Spleen (tissue), 11 donors: ENCODE data around the gene MYO3B. TPM values are rescaled to one million over a fixed set of nuclear protein-coding genes. Genes with fewer than 3 reads are reported as not detected.
"Not testable (repeated sequence)": the region's sequence is repeated elsewhere in the genome, so short reads cannot be mapped to it uniquely, and the experiment has no call there.

Experiments
- DNase-seq: peaks from one replicate; pipeline ENCODE4 v3.0.0-alpha.2; 2020
- H3K27ac ChIP-seq, 8 donors: fragments of 200-600 bp; sonication (generic) in 7 of 8; 1 replicate in 4 of 8; 2 replicates in 4 of 8; pipeline versions ENCODE4 v1.5.0 to v1.8.0; 2016 to 2021; ENCODE audit warnings: inconsistent platforms in 4 of 8, mild to moderate bottlenecking in 4 of 8, moderate library complexity in 1 of 8
- H3K27me3 ChIP-seq, 7 donors: fragments of 200-600 bp; sonication (generic) in 6 of 7; replicated peaks in 1 of 7; 1 replicate in 4 of 7; 2 replicates in 3 of 7; pipeline versions ENCODE4 v1.5.0 to v1.8.0; 2016 to 2021; ENCODE audit warnings: inconsistent platforms in 3 of 7, mild to moderate bottlenecking in 1 of 7
- H3K36me3 ChIP-seq, 6 donors: fragments of 200-600 bp; sonication (generic) in 5 of 6; 1 replicate in 4 of 6; 2 replicates in 2 of 6; pipeline versions ENCODE4 v1.5.0 to v1.8.0; 2016 to 2021; ENCODE audit warnings: inconsistent platforms in 2 of 6
- H3K4me1 ChIP-seq, 6 donors: fragments of 200-600 bp; sonication (generic) in 5 of 6; 1 replicate in 3 of 6; 2 replicates in 3 of 6; pipeline versions ENCODE4 v1.5.0 to v1.8.0; 2016 to 2021; ENCODE audit warnings: inconsistent platforms in 3 of 6
- H3K4me3 ChIP-seq, 8 donors: fragments of 200-600 bp; sonication (generic) in 7 of 8; 1 replicate in 4 of 8; 2 replicates in 4 of 8; pipeline versions ENCODE4 v1.5.0 to v1.8.0; 2016 to 2021; ENCODE audit warnings: inconsistent platforms in 4 of 8, mild to moderate bottlenecking in 4 of 8, moderate library complexity in 2 of 8
- H3K9me3 ChIP-seq, 8 donors: fragments of 200-600 bp; sonication (generic) in 7 of 8; 1 replicate in 4 of 8; 2 replicates in 4 of 8; pipeline versions ENCODE4 v1.5.0 to v1.8.0; 2016 to 2021; ENCODE audit warnings: inconsistent platforms in 4 of 8
- CTCF ChIP-seq, 11 experiments: fragments of 200-600 bp in 7 of 11; fragments of 450-650 bp in 4 of 11; sonication (generic) in 4 of 11; IDR thresholded peaks in 8 of 11; conservative IDR thresholded peaks in 3 of 11; 1 replicate in 7 of 11; 2 replicates in 4 of 11; pipeline versions ENCODE4 v1.4.0 to v1.8.0; 2016 to 2021; ENCODE audit warnings: antibody characterized with exemption in 11 of 11, inconsistent platforms in 4 of 11, mild to moderate bottlenecking in 1 of 11
- POLR2A ChIP-seq, 3 donors: fragments of 450-650 bp; IDR thresholded peaks; one replicate each; pipeline ENCODE4 v1.5.1; 2017; ENCODE audit warnings: antibody characterized with exemption in 3 of 3, mild to moderate bottlenecking in 1 of 3
- POLR2AphosphoS5 ChIP-seq, 3 donors: sonication (generic); formaldehyde crosslinking; IDR thresholded peaks; one replicate each; pipeline ENCODE4 v1.5.1; 2017; ENCODE audit warnings: antibody characterized with exemption in 3 of 3
- WGBS, 5 donors: extraction: QIAGEN DNeasy Blood & Tissue Kit in 3 of 5; methylation state at CpG; one replicate each; pipeline versions ENCODE4 v1.1.5 to v1.1.7; 2013 to 2018; 5-methylcytosine and 5-hydroxymethylcytosine counted together
- intact Hi-C: fragments of 100-400 bp; cut with DNase I; formaldehyde crosslinking; loops from one replicate; pipeline ENCODE4 v1.15.0; 2023; ENCODE audit warnings: low total_unique reads
- polyA plus RNA-seq, 3 donors: library from polyadenylated mRNA; stranded (reverse); fragments of 200-250 nt; gene quantifications; one replicate each; pipeline ENCODE4 v1.2.1, GENCODE V29; 2013
- total RNA-seq, 7 donors: library from RNA; depleted of rRNA in 3 of 7; stranded (reverse); fragments of >200 nt in 3 of 7; fragmentation: NEBNext Ultra II Directional in 4 of 7; extraction: Animal tissue kit (Norgen Biotek cat#: 25700) in 4 of 7; gene quantifications; one replicate each; pipeline versions ENCODE4 v1.1.0 to v1.2.1, GENCODE V29; 2016 to 2021
- donor health status: healthy with polysubstance abuse.
- donor health status: DM: no; HTN: no; CAD: no; lungs with moderate emphysema.
- donor health status: DM: no; HTN: no; CAD: no.
- donor health status: Bipolar disorder and iron deficiency.
- donor health status: healthy.
- donor health status: DM: no; HTN: no; CAD: no.
- donor health status: DM: yes; HTN: yes; CAD: no.

Gene MYO3B
- total and polyA plus RNA-seq, 10 donors = 0.03 to 2.0 (median 0.58) TPM; not detected in 4

DNA sequence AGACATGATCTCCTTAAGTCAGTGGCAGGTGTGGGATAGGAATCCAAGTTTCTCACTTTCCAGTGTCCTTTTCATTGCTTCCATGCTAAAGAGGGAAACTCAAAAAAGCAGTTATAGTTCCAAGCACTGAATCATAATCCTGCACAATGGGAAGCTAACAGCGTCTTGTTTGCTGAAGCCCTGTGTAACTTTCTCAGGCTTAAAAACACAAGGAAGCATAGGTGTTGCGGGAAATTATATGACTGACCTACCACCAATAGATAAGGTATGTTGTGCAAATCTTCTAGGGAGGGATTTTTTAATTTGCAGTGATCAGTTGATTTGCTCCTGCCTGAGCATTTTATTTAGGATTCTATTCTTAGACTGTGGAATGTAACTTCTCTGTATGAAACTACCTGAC lies 250.9 kb downstream of the MYO3B start:
- no peak overlapping the region for H3K4me3 ChIP-seq
- 71 to 97% (median 92%) methylated on average over 2 of the region's 2 CpGs for WGBS, 5 donors

GRCh38 chr2:170432823-170433222 lies 254.9 kb downstream of the MYO3B start:
- 92 to 99% (median 95%) methylated on average over 4 of the region's 4 CpGs for WGBS, 5 donors
- H3K4me1 ChIP-seq = no peaks in the 10 kb centered on the region
- no peaks in the 10 kb centered on the region for H3K27me3 ChIP-seq
- DNase-seq = no peak
- no peaks in the 10 kb centered on the region for H3K36me3 ChIP-seq
- intact Hi-C loops = no loop called here
- no peaks in the 10 kb centered on the region for H3K9me3 ChIP-seq
- H3K27ac ChIP-seq = no peak overlapping the region
- H3K4me3 ChIP-seq = no peak overlapping the region
- TF ChIP-seq CTCF (IDR thresholded peaks at IDR 0.05 in 8 of 11, conservative IDR thresholded peaks at IDR 0.05 in 3 of 11) (no peak), POLR2AphosphoS5 (IDR thresholded peaks at IDR 0.05) (no peak), POLR2A (IDR thresholded peaks at IDR 0.05) (no peak)

More for the DNA sequence above, 250.9 kb downstream of the MYO3B start:
- Histone ChIP-seq H3K9me3 (no peaks in the 10 kb centered on the region), H3K36me3 (no peaks in the 10 kb centered on the region), H3K27me3 (no peaks in the 10 kb centered on the region), H3K4me1 (no peaks in the 10 kb centered on the region), H3K27ac (no peak overlapping the region)
- no peak for DNase-seq
- TF ChIP-seq POLR2AphosphoS5 (IDR thresholded peaks at IDR 0.05) (no peak), CTCF (IDR thresholded peaks at IDR 0.05 in 8 of 11, conservative IDR thresholded peaks at IDR 0.05 in 3 of 11) (no peak), POLR2A (IDR thresholded peaks at IDR 0.05) (no peak)
- intact Hi-C loops = no loop called here

DNA sequence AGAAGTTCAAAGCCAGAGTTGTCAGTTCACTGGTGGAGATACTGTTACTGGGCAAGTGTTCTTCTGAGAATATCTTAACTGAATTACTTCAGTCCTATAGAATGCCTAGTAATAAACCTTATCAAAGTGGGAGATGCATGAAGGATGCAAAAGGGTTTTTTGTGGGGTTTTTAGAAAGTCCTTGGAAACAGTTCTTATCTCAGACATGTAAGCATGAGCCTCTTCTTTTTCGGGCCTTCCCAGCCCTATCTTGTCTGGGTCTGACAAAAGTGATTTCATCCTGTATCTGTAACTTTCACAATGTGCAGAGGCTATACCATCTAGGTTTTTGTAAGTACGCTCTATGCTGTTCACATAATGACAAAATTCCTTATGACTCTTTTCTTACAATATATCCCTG lies 255.5 kb downstream of the MYO3B start:
- 75 to 89% (median 86%) methylated on average over 2 of the region's 2 CpGs for WGBS, 5 donors
- Histone ChIP-seq H3K27me3 (no peaks in the 10 kb centered on the region), H3K4me1 (no peaks in the 10 kb centered on the region), H3K4me3 (no peak overlapping the region), H3K36me3 (no peaks in the 10 kb centered on the region), H3K27ac (no peak overlapping the region), H3K9me3 (no peaks in the 10 kb centered on the region)
- DNase-seq = no peak
- intact Hi-C loops = no loop called here
- TF ChIP-seq CTCF (IDR thresholded peaks at IDR 0.05 in 8 of 11, conservative IDR thresholded peaks at IDR 0.05 in 3 of 11) = no peak
- no peak for TF ChIP-seq POLR2AphosphoS5 (IDR thresholded peaks at IDR 0.05)
- no peak for TF ChIP-seq POLR2A (IDR thresholded peaks at IDR 0.05)

DNA sequence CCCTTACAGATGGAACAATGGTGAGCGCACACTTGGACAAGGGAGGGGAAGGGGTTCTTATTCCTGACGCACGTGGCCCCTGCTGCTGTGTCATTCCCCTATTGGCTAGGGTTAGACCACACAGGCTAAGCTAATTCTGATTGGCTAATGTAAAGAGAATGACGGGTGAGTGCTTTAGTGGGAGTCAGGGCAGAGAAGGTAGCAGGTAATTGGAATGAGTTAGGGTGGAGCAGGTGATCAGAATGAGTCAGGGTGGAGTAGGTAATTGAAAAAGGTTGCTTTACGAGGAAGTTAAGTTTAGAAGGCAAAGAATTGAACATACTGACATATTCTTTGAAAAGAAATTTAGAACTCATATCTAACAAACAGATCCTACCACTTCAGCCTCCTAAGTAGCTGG lies 256.4 kb downstream of the MYO3B start:
- H3K4me1 ChIP-seq, H3K36me3 ChIP-seq, H3K4me3 ChIP-seq, H3K27ac ChIP-seq, H3K9me3 ChIP-seq, DNase-seq, H3K27me3 ChIP-seq, intact Hi-C loops: not testable (repeated sequence)
- WGBS, 5 donors = 82 to 93% (median 90%) methylated on average over 5 of the region's 5 CpGs
